Left renal pelvis (tissue), 4 donors: ENCODE data around the gene PPCDC. TPM values are rescaled to one million over a fixed set of nuclear protein-coding genes. Genes with fewer than 3 reads are reported as not detected.

Experiments used
- DNase-seq, 4 donors: peaks; one replicate each; pipeline ENCODE4 v3.0.0-alpha.2; 2013; ENCODE audit warnings: low read depth in 4 of 4, low spot score in 3 of 4
- polyA plus RNA-seq, 4 donors: library from polyadenylated mRNA; unstranded; fragments of 120-200 nt; gene quantifications; one replicate each; pipeline ENCODE4 v1.2.1, GENCODE V29; 2013; ENCODE audit not compliant: insufficient read length in 4 of 4

PPCDC gene
- polyA plus RNA-seq, 4 donors: 9.0 to 14.1 (median 9.9) TPM

DNA sequence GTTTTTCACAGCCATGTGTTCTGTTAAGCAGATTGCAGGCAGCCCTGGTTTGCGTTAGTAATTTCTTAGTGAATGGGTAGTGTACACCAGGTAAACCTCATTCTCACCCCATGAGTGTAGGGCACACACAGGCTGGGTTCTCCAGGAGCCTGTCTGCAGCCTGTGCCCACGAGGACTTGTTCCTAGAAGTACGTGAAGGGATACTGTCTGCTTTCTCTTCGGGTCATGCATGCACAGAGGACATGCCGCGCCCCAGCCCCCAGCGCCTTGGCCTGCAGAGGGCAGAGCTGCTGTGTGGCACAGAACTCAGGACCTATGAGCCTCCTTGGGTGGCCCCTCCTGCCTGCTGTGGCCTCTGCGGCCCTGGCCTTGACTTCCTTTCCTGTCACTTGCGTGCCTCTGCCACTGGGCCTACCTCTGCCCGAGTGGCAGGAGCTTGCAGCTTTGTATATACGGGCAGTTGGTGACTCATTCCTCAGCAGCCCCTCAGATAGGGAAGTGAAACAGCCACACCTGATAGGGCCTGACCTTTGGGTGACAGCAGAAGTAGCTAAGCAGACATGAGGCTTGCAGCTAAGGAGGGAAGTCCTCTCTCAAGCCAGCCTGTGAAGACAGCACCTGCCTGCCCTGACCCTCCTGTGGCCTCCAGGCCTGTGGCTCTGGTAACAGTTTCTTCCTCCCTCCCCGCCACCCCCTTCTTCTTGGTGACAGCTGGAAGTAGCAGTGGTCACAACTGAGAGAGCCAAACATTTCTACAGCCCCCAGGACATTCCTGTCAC lies 19.5 kb downstream of the PPCDC start:
- no peak for DNase-seq

- DNase-seq: peak in 2 of 4 donors; percentile 56 to 58
Observed at GRCh38 chr15:75043509-75044257, 20.3 kb downstream of the PPCDC start.

DNA sequence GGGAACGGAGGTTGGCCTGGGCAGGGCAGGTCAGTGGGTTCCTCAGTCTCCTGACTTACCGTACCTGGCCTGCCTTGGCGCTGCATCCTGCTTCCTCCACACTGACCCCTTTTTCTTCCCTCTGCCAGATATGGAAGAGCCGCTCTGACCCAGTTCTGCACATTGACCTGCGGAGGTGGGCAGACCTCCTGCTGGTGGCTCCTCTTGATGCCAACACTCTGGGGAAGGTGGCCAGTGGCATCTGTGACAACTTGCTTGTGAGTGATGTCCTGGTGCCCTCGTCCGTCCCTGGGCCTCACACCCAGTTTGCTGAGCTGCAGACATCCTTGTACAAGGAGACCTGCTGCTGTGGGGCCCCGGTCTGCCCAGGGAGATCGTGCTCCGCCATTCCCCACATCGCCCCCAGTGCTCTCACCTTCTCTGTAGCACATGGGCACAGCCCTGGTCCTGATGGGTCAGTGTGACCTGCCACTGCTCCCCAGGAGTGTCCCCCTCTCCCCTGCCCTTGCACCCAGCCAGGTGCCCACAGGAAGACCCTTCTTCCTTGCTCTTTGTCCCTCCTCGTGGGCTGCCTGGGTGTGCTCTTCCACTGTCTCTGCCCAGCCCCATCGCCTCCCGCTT lies 21.0 kb downstream of the PPCDC start:
- DNase-seq: no peak

GRCh38 chr15:75045332-75046015 lies 22.1 kb downstream of the PPCDC start:
- no peak for DNase-seq

DNA sequence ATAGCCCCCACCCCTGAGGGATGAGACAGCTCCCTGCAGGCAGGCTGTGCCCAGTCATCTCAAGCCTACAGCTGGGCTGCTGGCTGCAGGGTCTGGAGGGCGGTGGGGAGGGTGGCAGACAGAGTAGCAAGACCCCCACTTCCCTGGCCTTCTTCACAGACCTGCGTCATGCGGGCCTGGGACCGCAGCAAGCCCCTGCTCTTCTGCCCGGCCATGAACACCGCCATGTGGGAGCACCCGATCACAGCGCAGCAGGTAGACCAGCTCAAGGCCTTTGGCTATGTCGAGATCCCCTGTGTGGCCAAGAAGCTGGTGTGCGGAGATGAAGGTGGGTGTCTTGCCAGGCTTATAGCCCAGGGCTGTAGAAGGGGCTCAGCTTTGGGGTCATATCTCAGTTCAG lies 25.0 kb downstream of the PPCDC start:
- no peak for DNase-seq

DNA sequence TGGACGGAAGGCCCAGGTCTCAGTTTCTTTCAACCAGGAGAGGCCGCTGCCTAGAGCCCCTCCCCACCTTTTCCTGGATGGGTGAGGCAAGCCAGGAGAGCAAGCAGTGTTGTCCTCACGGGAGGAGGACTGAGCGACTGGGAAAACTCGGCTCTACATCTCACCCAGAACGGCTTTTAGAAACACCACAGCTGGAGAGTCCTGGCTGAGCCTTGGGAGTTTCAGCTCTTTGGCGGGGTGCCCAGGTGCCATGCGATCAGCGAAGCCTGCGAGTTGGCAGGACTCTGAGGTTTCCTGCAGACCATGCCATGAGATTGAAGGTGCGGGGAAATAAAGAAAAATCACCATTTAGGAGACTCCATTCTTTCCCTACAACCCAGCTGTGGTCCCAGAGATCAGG lies 26.0 kb downstream of the PPCDC start:
- DNase-seq: no peak

DNA sequence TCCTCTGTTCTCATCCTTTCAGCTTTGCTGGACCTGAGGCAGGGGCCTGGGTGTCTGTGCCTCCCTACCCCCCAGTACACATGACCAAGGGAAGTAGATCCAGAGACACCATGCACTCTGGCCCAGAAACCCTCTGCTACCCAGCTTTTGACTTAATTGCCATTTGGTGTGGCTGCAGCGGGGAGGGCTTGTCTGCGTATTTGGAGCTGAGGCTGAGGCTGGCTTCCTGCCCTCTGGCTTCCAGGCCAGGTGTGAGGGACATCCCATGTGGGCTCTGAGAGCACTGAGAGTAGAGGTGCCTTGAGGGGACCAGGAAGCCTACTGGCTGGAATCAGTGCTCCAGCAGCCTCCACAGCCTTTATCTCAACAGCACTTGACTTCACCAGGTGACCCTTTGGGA lies 26.9 kb downstream of the PPCDC start:
- DNase-seq: no peak

DNA sequence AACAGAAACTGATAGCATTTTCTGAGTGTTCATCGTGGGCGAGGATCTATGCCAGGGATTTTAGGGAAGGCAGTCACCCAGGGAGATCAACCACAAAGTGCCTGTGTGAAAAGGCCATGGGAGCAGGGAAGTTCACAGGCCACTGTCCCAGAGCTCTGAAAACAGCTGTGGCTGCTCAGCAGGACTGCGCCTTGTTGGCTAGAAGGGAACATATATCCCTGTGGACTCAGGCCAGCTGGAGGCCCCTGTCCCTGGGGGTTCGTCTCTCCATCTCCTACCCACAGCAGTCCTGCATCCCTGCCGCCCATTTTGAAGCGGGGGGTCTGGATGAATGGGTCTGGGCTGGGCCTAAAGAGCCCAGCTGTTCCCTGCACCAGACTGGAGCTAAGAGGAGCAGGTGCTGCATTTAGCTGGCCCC lies 27.8 kb downstream of the PPCDC start:
- DNase-seq: no peak

DNA sequence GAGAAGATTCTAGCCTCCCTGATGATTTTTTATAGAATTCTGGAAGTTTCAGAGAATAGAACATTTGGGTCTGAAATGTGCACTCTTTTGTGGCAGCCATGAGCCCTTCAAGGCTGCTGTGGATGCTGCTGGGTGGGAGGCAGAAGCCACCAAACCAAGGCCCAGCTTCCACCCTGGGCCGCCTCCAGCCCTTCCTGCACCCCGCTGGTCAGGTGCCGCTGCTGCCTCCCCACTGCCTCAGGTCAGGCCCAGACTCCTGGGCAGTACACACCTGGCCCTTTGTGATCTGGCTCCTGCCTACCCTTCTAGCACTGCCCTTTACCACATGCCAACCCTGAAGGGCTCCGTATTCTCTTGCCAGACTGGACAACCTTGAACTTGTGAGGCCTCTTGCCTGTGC lies 28.3 kb downstream of the PPCDC start:
- DNase-seq: no peak

- DNase-seq: no peak
Observed at GRCh38 chr15:75052972-75053747, 29.8 kb downstream of the PPCDC start.

DNA sequence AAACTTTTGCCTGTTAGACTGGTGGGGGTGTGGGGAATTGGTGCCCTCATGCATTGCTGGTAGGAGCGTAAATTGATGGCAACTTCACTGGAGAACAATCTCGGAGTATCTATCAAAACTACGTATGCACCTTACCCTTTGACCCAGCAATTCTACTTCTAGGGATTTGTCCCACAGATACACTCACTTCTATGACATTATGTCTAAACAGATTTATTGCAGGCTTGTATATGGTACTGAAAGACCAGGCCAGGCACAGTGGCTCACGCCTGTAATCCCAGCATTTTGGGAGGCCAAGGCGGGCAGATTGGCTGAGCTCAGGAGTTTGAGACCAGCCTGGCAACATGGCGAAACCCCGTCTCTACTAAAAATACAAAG lies 30.3 kb downstream of the PPCDC start:
- no peak for DNase-seq

GRCh38 chr15:75054172-75054897 lies 30.9 kb downstream of the PPCDC start:
- no peak for DNase-seq

- DNase-seq: no peak
Observed at GRCh38 chr15:75056036-75056435, 32.6 kb downstream of the PPCDC start.

DNA sequence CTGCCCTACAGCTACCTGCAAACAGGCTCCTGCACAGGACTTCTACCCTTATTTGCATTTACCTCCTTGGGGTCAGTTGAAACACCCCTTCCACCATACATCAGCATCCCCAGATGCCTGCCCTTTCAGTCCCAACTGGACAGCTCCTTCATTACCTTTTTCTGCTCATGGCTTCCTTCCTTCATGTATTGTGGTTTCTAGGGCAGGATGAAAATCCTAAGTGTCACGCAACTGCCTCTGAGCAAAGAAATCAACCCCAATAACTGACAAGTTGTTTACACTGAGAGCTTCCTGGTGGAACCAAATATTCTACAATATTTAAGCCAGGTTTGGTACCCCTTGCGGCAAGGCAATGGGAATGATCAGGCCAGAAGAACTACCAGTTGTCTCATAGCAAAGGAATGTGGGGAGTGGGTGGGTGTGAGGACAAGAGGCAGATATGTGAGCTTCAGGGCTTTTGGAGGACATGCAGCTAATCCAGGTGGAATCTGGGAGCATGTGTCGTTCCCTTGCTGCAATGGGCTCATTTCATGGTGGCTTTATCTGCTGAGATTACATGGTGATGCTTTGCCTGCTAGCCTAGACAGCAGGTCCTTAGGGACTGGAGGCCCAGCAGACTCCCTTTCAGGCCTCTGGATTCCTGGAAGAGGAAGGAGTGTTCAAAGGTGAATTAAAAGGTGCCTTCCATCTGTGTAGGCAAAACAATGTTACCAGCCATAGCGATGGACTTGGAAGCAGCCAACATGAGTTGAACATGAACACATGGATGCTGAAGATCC lies 34.9 kb downstream of the PPCDC start:
- no peak for DNase-seq

DNA sequence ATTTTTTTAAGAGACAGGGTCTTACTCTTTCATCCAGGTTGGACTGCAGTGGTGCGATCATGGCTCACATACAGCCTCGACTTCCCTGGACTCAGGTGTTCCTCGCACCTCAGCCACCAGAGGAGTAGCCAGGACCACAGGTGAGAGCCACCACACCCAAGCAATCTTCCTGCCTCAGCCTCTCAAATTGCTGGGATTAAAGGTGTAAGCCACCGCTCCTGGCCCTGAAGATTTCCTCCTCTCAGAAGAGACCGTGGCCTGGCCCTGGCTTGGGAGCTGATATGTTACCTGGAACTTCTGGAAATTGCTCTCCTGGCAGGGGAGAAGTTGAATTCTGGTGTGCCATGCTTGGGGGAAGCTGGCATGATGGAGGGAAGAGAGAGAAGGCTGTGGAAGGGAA lies 36.2 kb downstream of the PPCDC start:
- no peak for DNase-seq

DNA sequence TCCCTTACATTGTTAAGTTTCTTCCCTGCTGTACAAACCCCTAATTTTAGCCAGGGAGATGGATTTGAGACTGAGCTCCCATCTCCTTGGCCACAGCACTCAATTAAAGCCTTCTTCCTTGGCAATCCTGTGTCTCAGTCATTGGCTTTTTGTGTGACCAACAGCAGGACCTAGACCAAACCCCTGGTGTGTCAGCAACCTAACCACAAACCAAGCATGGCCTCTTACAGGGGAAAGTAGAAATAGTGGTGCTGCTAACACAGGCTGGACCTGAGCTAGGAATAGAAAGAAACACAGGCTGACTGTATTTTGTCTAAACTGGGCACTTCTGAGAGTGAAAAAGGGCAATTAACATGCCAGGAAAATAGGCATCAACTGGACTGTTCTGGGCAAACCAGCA lies 37.9 kb downstream of the PPCDC start:
- no peak for DNase-seq

GRCh38 chr15:75062706-75063105 lies 39.3 kb downstream of the PPCDC start:
- no peak for DNase-seq

DNA sequence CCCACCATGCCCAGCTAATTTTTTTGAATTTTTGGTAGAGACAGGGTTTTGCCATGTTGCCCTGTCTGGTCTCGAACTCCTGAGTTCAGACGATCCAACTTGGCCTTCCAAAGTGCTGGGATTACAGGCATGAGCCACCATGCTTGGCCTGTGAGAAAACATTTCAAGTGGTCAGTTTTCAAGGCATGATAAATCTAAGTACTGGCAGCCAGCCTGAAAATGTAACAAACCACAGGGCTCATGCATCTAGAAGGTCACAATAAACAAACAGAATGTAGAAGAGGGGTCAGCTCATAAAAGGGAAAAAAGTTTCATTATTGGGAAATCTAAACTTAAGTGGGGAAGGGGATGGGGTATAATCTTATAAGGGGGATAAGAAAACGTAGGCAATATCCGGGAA lies 39.9 kb downstream of the PPCDC start:
- DNase-seq: no peak

GRCh38 chr15:75063889-75064288 lies 40.5 kb downstream of the PPCDC start:
- DNase-seq: no peak
